Activated CD8-positive, alpha-beta T cell treated with anti-CD3 and anti-CD28 coated beads for 36 hours (primary cell): Measurements from ENCODE around the gene EVC2. TPM values are rescaled to one million over a fixed set of nuclear protein-coding genes. Genes with fewer than 3 reads are reported as not detected.

Source experiments
- ATAC-seq: fragments of 200-7000 bp; cut with Tn5 transposase; one replicate; pipeline ENCODE4 v1.10.0; 2021; ENCODE audit warnings: mild to moderate bottlenecking, moderate library complexity
- CTCF ChIA-PET: fragments of 350-600 bp; sonication (Branson Sonifier 250); formaldehyde crosslinking; loops from one replicate; lab custom pipeline; 2021; ENCODE audit warnings: antibody characterized with exemption; lab: Charles Lee
- POLR2A ChIA-PET: fragments of 350-600 bp; sonication (Branson Sonifier 250); formaldehyde crosslinking; loops from one replicate; lab custom pipeline; 2021; ENCODE audit warnings: antibody characterized with exemption; lab: Charles Lee
- DNase-seq: peaks from one replicate; pipeline ENCODE4 v3.0.0-alpha.2; 2020
- H3K27ac Mint-ChIP-seq: one replicate; pipeline ENCODE4 v1.8.0; 2021; ENCODE audit warnings: mild to moderate bottlenecking, mixed read lengths
- H3K27me3 Mint-ChIP-seq: one replicate; pipeline ENCODE4 v1.8.0; 2021; ENCODE audit warnings: mixed read lengths
- H3K36me3 Mint-ChIP-seq: one replicate; pipeline ENCODE4 v1.8.0; 2021; ENCODE audit warnings: low read depth, mixed read lengths
- H3K4me1 Mint-ChIP-seq: one replicate; pipeline ENCODE4 v1.8.0; 2021; ENCODE audit warnings: low read depth, mixed read lengths
- H3K4me3 Mint-ChIP-seq: one replicate; pipeline ENCODE4 v1.8.0; 2021; ENCODE audit warnings: mild to moderate bottlenecking, moderate library complexity, mixed read lengths
- H3K9me3 Mint-ChIP-seq: one replicate; pipeline ENCODE4 v1.8.0; 2021; ENCODE audit warnings: mixed read lengths
- CTCF ChIP-seq: fragments of 200-600 bp; IDR thresholded peaks from one replicate; pipeline ENCODE4 v1.8.0; 2022; ENCODE audit warnings: antibody characterized with exemption, mild to moderate bottlenecking
- intact Hi-C: fragments of 100-400 bp; cut with micrococcal nuclease; formaldehyde crosslinking; loops from one replicate; pipeline ENCODE4 v1.10.0; 2022
- total RNA-seq, 2 experiments: library from RNA; stranded (reverse); gene quantifications; one replicate each; pipeline ENCODE4 v1.2.3, GENCODE V29; 2021

EVC2 gene
- total RNA-seq, 2 experiments from 2014 or later, result 0.83 to 1.3 TPM

GRCh38 chr4:5706486-5707290 lies 1.7 kb downstream of the EVC2 start:
- Mint-ChIP-seq H3K27me3 (peaks cover 32% of the 10 kb centered on the region), H3K27ac (no peak overlapping the region), H3K9me3 (peaks cover 4% of the 10 kb centered on the region), H3K36me3 (no peaks in the 10 kb centered on the region), H3K4me1 (peaks cover 15% of the 10 kb centered on the region), H3K4me3 (no peak overlapping the region)
- TF ChIP-seq CTCF, result no peak
- ATAC-seq (no peak), DNase-seq (no peak)
- ChIA-PET POLR2A (interaction anchor here (0.6 kb wide), 1 partner anchor 29 kb away, joined by 3 read pairs; no protein-coding TSS in a partner anchor), CTCF (no interaction called here)
- intact Hi-C loops, result no loop called here

GRCh38 chr4:5705647-5706320 lies 2.6 kb downstream of the EVC2 start:
- intact Hi-C loops, result no loop called here
- CTCF ChIA-PET, result no interaction called here
- DNase-seq (no peak), ATAC-seq (no peak)
- POLR2A ChIA-PET, result interaction anchor here (0.7 kb wide), 1 partner anchor 69 kb away, joined by 3 read pairs; no protein-coding TSS in a partner anchor
- peaks cover 14% of the 10 kb centered on the region for H3K4me1 Mint-ChIP-seq
- peaks cover 4% of the 10 kb centered on the region for H3K9me3 Mint-ChIP-seq
- H3K27me3 Mint-ChIP-seq, result peaks cover 31% of the 10 kb centered on the region
- no peak for TF ChIP-seq CTCF
- H3K36me3 Mint-ChIP-seq, result no peaks in the 10 kb centered on the region
- no peak overlapping the region for H3K4me3 Mint-ChIP-seq
- no peak overlapping the region for H3K27ac Mint-ChIP-seq

GRCh38 chr4:5704276-5704675 lies 4.1 kb downstream of the EVC2 start:
- H3K4me3 Mint-ChIP-seq, result no peak overlapping the region
- peaks cover 10% of the 10 kb centered on the region for H3K4me1 Mint-ChIP-seq
- no peaks in the 10 kb centered on the region for H3K36me3 Mint-ChIP-seq
- TF ChIP-seq CTCF, result no peak
- peaks cover 21% of the 10 kb centered on the region for H3K27me3 Mint-ChIP-seq
- no peak for DNase-seq
- ChIA-PET POLR2A (no interaction called here), CTCF (no interaction called here)
- H3K9me3 Mint-ChIP-seq, result peaks cover 4% of the 10 kb centered on the region
- H3K27ac Mint-ChIP-seq, result no peak overlapping the region
- ATAC-seq, result no peak
- intact Hi-C loops, result no loop called here

GRCh38 chr4:5703831-5704230 lies 4.5 kb downstream of the EVC2 start:
- no peak overlapping the region for H3K4me3 Mint-ChIP-seq
- no peak for ATAC-seq
- POLR2A ChIA-PET, result no interaction called here
- TF ChIP-seq CTCF, result no peak
- no peak for DNase-seq
- CTCF ChIA-PET, result no interaction called here
- H3K4me1 Mint-ChIP-seq, result peaks cover 10% of the 10 kb centered on the region
- H3K36me3 Mint-ChIP-seq, result no peaks in the 10 kb centered on the region
- peaks cover 4% of the 10 kb centered on the region for H3K9me3 Mint-ChIP-seq
- H3K27me3 Mint-ChIP-seq, result peaks cover 20% of the 10 kb centered on the region
- intact Hi-C loops, result no loop called here
- H3K27ac Mint-ChIP-seq, result no peak overlapping the region

- H3K27ac Mint-ChIP-seq, result no peak overlapping the region
- H3K4me1 Mint-ChIP-seq, result peaks cover 1% of the 10 kb centered on the region
- H3K4me3 Mint-ChIP-seq, result no peak overlapping the region
- ATAC-seq (no peak), DNase-seq (no peak)
- ChIA-PET POLR2A (no interaction called here), CTCF (no interaction called here)
- intact Hi-C loops, result no loop called here
- H3K27me3 Mint-ChIP-seq, result peaks cover 7% of the 10 kb centered on the region
- peaks cover 4% of the 10 kb centered on the region for H3K9me3 Mint-ChIP-seq
- no peaks in the 10 kb centered on the region for H3K36me3 Mint-ChIP-seq
- TF ChIP-seq CTCF, result no peak
These were observed 6.4 kb downstream of the EVC2 start for GRCh38 chr4:5701971-5702370.
